ENCODE data around the gene ICAM3.

The ICAM3 gene

GRCh38 chr19:10333758-10334587, 5.5 kb downstream of the ICAM3 start:
- H2BK12ac ChIP-seq (ENCODE audit: low read length): no peak overlapping the region
- no peaks in the 10 kb centered on the region for H3K9me3 ChIP-seq (replicated peaks in 1 of 2; ENCODE audit: control insufficient read depth in 2 of 2, insufficient read depth in 1 of 2, low read depth in 1 of 2, low read length in 2 of 2)
- H3K36me3 ChIP-seq (replicated peaks in 1 of 2; ENCODE audit: control insufficient read depth in 2 of 2, insufficient read depth in 2 of 2, low read length in 2 of 2): peaks cover 19 to 31% of the 10 kb centered on the region in 2 donors
- H3K27me3 ChIP-seq (ENCODE audit: control insufficient read depth in 3 of 3, insufficient read depth in 3 of 3, low read depth in 1 of 3, low read length in 3 of 3): peaks cover 0 to 4% (median 0%) of the 10 kb centered on the region in 3 experiments
- H3K18ac ChIP-seq (ENCODE audit: low read length): peak overlapping the region; percentile 89
- peak overlapping the region; percentile 44 for H2BK5ac ChIP-seq (ENCODE audit: low read length)
- peak overlapping the region; percentile 93 for H3K23ac ChIP-seq (ENCODE audit: low read depth, low read length, poor library complexity)
- no CpG with 5 or more reads among the region's 44 CpGs for WGBS, 2 donors (ENCODE audit: extremely low coverage in 2 of 2, insufficient read length in 2 of 2, insufficient replicate concordance in 1 of 2)
- peak overlapping the region; percentile 94 for H3K14ac ChIP-seq (ENCODE audit: low read length)
- H2BK15ac ChIP-seq (ENCODE audit: low read length): peak overlapping the region; percentile 83
- peak overlapping the region; percentile 76 to 82 for H3K4me3 ChIP-seq (ENCODE audit: low read length in 2 of 2)
- peaks cover 21% of the 10 kb centered on the region for H3K79me1 ChIP-seq (ENCODE audit: low read depth, low read length)
- H2AFZ ChIP-seq (ENCODE audit: low read length): peak overlapping the region; percentile 85
- peak overlapping the region; percentile 89 for H3K4me2 ChIP-seq (ENCODE audit: insufficient read depth, low read length, poor library complexity, severe bottlenecking)
- H2BK120ac ChIP-seq (ENCODE audit: low read depth, low read length): peak overlapping the region; percentile 82
- no peak overlapping the region for H4K91ac ChIP-seq (ENCODE audit: low read depth, low read length, poor library complexity)
- peak overlapping the region; percentile 88 for H3K9ac ChIP-seq (ENCODE audit: low read depth, low read length, poor library complexity)
- no peak overlapping the region for H3K27ac ChIP-seq (replicated peaks; ENCODE audit: low read length)
- H4K8ac ChIP-seq (ENCODE audit: low read depth, low read length): no peak overlapping the region
- no peak for DNase-seq (ENCODE audit: low spot score)
- peak overlapping the region; percentile 77 for H2AK5ac ChIP-seq (ENCODE audit: low read depth, low read length)
- H3K4ac ChIP-seq (ENCODE audit: low read length): peak overlapping the region; percentile 98
- peaks cover 12 to 16% of the 10 kb centered on the region in 2 donors for H3K4me1 ChIP-seq (ENCODE audit: control insufficient read depth in 2 of 2, insufficient read depth in 1 of 2, low read depth in 1 of 2, low read length in 2 of 2)

- Histone ChIP-seq H3K36me3 (replicated peaks in 1 of 2; ENCODE audit: control insufficient read depth in 2 of 2, insufficient read depth in 2 of 2, low read length in 2 of 2) (peaks cover 27 to 39% of the 10 kb centered on the region in 2 donors), H3K4me2 (ENCODE audit: insufficient read depth, low read length, poor library complexity, severe bottlenecking) (peak within 1 kb of the TSS; percentile 89), H3K4me1 (ENCODE audit: control insufficient read depth in 2 of 2, insufficient read depth in 1 of 2, low read depth in 1 of 2, low read length in 2 of 2) (peaks cover 12 to 16% of the 10 kb centered on the region in 2 donors), H3K79me1 (ENCODE audit: low read depth, low read length) (peaks cover 24% of the 10 kb centered on the region), H4K8ac (ENCODE audit: low read depth, low read length) (no peak within 1 kb of the TSS), H3K14ac (ENCODE audit: low read length) (peak within 1 kb of the TSS; percentile 94), H2AFZ (ENCODE audit: low read length) (peak within 1 kb of the TSS; percentile 85), H3K27ac (replicated peaks; ENCODE audit: low read length) (peak within 1 kb of the TSS; percentile 92), H3K9ac (ENCODE audit: low read depth, low read length, poor library complexity) (peak within 1 kb of the TSS; percentile 91), H2AK5ac (ENCODE audit: low read depth, low read length) (peak within 1 kb of the TSS; percentile 77), H4K91ac (ENCODE audit: low read depth, low read length, poor library complexity) (no peak within 1 kb of the TSS), H2BK12ac (ENCODE audit: low read length) (no peak within 1 kb of the TSS), H3K23ac (ENCODE audit: low read depth, low read length, poor library complexity) (peak within 1 kb of the TSS; percentile 93), H2BK120ac (ENCODE audit: low read depth, low read length) (peak within 1 kb of the TSS; percentile 82), H3K4me3 (ENCODE audit: low read length in 2 of 2) (peak within 1 kb of the TSS; percentile 76 to 88), H2BK5ac (ENCODE audit: low read length) (peak within 1 kb of the TSS; percentile 72), H3K9me3 (replicated peaks in 1 of 2; ENCODE audit: control insufficient read depth in 2 of 2, insufficient read depth in 1 of 2, low read depth in 1 of 2, low read length in 2 of 2) (no peaks in the 10 kb centered on the region), H3K4ac (ENCODE audit: low read length) (no peak within 1 kb of the TSS), H3K18ac (ENCODE audit: low read length) (peak within 1 kb of the TSS; percentile 98), H2BK15ac (ENCODE audit: low read length) (peak within 1 kb of the TSS; percentile 83), H3K27me3 (ENCODE audit: control insufficient read depth in 3 of 3, insufficient read depth in 3 of 3, low read depth in 1 of 3, low read length in 3 of 3) (peaks cover 0 to 4% (median 0%) of the 10 kb centered on the region in 3 experiments)
- DNase-seq (ENCODE audit: low spot score): peak; percentile 96
- WGBS, 2 donors (ENCODE audit: extremely low coverage in 2 of 2, insufficient read length in 2 of 2, insufficient replicate concordance in 1 of 2): no CpG with 5 or more reads among the region's 82 CpGs
Measured at GRCh38 chr19:10332965-10333757, 6.3 kb downstream of the ICAM3 start, which contains the start of gene RAVER1. RAVER1 (minus strand) TSS chr19:10333529; CDS start chr19:10333507, 22 bp downstream.

GRCh38 chr19:10332158-10332964, 7.1 kb downstream of the ICAM3 start:
- peak overlapping the region; percentile 91 for H3K9ac ChIP-seq (ENCODE audit: low read depth, low read length, poor library complexity)
- H4K91ac ChIP-seq (ENCODE audit: low read depth, low read length, poor library complexity): no peak overlapping the region
- peak overlapping the region; percentile 43 for H3K23ac ChIP-seq (ENCODE audit: low read depth, low read length, poor library complexity)
- peak overlapping the region; percentile 81 for H3K4me2 ChIP-seq (ENCODE audit: insufficient read depth, low read length, poor library complexity, severe bottlenecking)
- DNase-seq (ENCODE audit: low spot score): no peak
- H3K4ac ChIP-seq (ENCODE audit: low read length): no peak overlapping the region
- H3K9me3 ChIP-seq (replicated peaks in 1 of 2; ENCODE audit: control insufficient read depth in 2 of 2, insufficient read depth in 1 of 2, low read depth in 1 of 2, low read length in 2 of 2): no peaks in the 10 kb centered on the region
- no peak overlapping the region for H4K8ac ChIP-seq (ENCODE audit: low read depth, low read length)
- no peak overlapping the region for H2BK120ac ChIP-seq (ENCODE audit: low read depth, low read length)
- H2AFZ ChIP-seq (ENCODE audit: low read length): peak overlapping the region; percentile 85
- H2AK5ac ChIP-seq (ENCODE audit: low read depth, low read length): peak overlapping the region; percentile 61
- WGBS, 2 donors (ENCODE audit: extremely low coverage in 2 of 2, insufficient read length in 2 of 2, insufficient replicate concordance in 1 of 2): no CpG with 5 or more reads among the region's 18 CpGs
- peak overlapping the region; percentile 76 to 88 for H3K4me3 ChIP-seq (ENCODE audit: low read length in 2 of 2)
- no peak overlapping the region for H2BK15ac ChIP-seq (ENCODE audit: low read length)
- no peak overlapping the region for H2BK12ac ChIP-seq (ENCODE audit: low read length)
- H3K36me3 ChIP-seq (replicated peaks in 1 of 2; ENCODE audit: control insufficient read depth in 2 of 2, insufficient read depth in 2 of 2, low read length in 2 of 2): peaks cover 34 to 47% of the 10 kb centered on the region in 2 donors
- H2BK5ac ChIP-seq (ENCODE audit: low read length): peak overlapping the region; percentile 72
- no peak overlapping the region for H3K27ac ChIP-seq (replicated peaks; ENCODE audit: low read length)
- H3K79me1 ChIP-seq (ENCODE audit: low read depth, low read length): peaks cover 28% of the 10 kb centered on the region
- peaks cover 0 to 4% (median 0%) of the 10 kb centered on the region in 3 experiments for H3K27me3 ChIP-seq (ENCODE audit: control insufficient read depth in 3 of 3, insufficient read depth in 3 of 3, low read depth in 1 of 3, low read length in 3 of 3)
- H3K18ac ChIP-seq (ENCODE audit: low read length): peak overlapping the region; percentile 98
- peaks cover 12 to 16% of the 10 kb centered on the region in 2 donors for H3K4me1 ChIP-seq (ENCODE audit: control insufficient read depth in 2 of 2, insufficient read depth in 1 of 2, low read depth in 1 of 2, low read length in 2 of 2)
- no peak overlapping the region for H3K14ac ChIP-seq (ENCODE audit: low read length)
